ENCODE data around the gene C2orf42. TPM values are rescaled to one million over a fixed set of nuclear protein-coding genes. Genes with fewer than 3 reads are reported as not detected.
"Not testable (repeated sequence)": the region's sequence is repeated elsewhere in the genome, so short reads cannot be mapped to it uniquely, and the experiment has no call there.

C2orf42 gene
- total RNA-seq, 3 donors from 2014 or later: 18.7 to 30.0 (median 20.3) TPM

DNA sequence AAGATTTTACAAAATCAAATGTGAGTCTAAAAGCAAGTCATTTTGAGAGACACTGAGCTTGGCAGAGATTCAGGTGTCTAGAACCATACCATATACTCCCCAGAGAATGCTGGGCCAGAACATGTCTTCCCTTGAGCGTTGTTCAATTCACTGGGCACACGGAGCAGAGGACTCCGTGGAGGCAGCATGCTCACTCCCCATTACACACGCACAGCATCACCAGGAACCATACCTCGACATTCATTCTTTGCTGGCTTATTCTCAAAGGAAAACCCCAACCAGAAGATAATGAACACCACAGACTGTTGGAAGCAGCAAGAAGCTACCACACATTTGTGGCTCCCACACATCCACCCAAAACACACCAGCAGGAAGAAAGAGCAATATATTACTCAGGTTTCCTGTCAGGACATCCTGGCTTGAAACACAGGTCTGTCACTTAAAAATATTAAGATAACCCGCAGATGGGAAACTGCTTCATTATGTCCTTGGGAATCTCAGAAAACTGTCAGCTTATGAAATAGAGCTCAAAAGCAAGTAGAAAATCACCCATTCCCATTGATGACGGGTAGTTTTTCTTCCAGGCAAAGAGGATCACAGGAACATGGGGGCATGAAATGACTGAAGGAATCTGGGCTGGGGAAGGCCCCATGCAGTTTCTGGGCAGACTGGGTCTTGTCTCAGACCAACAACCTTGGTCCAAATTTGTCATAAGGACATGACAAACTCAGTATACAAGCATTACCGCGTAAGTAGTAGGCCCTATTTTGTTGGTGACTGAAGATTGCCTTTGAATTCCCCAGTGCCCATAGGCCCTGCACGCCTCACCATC is 57.1 kb downstream of the C2orf42 start:
- Histone ChIP-seq H3K4me3 (no peak overlapping the region), H3K36me3 (no peaks in the 10 kb centered on the region), H3K9me3 (no peaks in the 10 kb centered on the region), H3K4me1 (peaks cover 3 to 20% of the 10 kb centered on the region in 2 donors), H3K27me3 (no peaks in the 10 kb centered on the region), H3K27ac (peak overlapping the region; percentile 92 to 97)
- intact Hi-C loops (cut with DNase I; ENCODE audit: low total_unique reads): no loop called here
- no peak for TF ChIP-seq POLR2AphosphoS5 (IDR thresholded peaks at IDR 0.05)
- TF ChIP-seq POLR2A (IDR thresholded peaks at IDR 0.05): no peak
- TF ChIP-seq, protein P1, sequence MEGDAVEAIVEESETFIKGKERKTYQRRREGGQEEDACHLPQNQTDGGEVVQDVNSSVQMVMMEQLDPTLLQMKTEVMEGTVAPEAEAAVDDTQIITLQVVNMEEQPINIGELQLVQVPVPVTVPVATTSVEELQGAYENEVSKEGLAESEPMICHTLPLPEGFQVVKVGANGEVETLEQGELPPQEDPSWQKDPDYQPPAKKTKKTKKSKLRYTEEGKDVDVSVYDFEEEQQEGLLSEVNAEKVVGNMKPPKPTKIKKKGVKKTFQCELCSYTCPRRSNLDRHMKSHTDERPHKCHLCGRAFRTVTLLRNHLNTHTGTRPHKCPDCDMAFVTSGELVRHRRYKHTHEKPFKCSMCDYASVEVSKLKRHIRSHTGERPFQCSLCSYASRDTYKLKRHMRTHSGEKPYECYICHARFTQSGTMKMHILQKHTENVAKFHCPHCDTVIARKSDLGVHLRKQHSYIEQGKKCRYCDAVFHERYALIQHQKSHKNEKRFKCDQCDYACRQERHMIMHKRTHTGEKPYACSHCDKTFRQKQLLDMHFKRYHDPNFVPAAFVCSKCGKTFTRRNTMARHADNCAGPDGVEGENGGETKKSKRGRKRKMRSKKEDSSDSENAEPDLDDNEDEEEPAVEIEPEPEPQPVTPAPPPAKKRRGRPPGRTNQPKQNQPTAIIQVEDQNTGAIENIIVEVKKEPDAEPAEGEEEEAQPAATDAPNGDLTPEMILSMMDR (IDR thresholded peaks at IDR 0.05): no peak
- no peak for DNase-seq (ENCODE audit: low spot score in 2 of 2)

DNA sequence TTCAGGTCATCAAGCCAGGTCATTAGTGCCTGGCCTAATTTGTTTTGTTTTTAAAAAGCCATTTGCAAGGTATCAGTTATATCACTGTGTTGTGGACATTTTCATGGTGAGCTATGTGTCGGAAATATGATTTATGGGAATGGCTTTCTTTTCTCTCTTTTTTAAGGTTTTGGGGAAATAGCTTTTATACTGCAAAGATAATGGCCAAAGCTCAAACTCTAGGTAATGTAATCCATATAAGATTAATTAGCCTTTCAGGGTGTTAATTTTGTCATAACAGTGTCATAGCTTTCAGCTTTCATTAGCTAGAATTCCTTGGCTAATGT is 57.7 kb downstream of the C2orf42 start:
- Histone ChIP-seq H3K27ac (peak overlapping the region; percentile 92 to 97), H3K36me3 (no peaks in the 10 kb centered on the region), H3K9me3 (no peaks in the 10 kb centered on the region), H3K4me1 (peaks cover 3 to 20% of the 10 kb centered on the region in 2 donors), H3K27me3 (no peaks in the 10 kb centered on the region), H3K4me3 (peak overlapping the region; percentile 32 to 60 (median 45))
- DNase-seq (ENCODE audit: low spot score in 2 of 2): no peak
- intact Hi-C loops (cut with DNase I; ENCODE audit: low total_unique reads): no loop called here
- no peak for TF ChIP-seq POLR2A (IDR thresholded peaks at IDR 0.05)
- no peak for TF ChIP-seq POLR2AphosphoS5 (IDR thresholded peaks at IDR 0.05)
- TF ChIP-seq, protein P1 (IDR thresholded peaks at IDR 0.05): no peak

DNA sequence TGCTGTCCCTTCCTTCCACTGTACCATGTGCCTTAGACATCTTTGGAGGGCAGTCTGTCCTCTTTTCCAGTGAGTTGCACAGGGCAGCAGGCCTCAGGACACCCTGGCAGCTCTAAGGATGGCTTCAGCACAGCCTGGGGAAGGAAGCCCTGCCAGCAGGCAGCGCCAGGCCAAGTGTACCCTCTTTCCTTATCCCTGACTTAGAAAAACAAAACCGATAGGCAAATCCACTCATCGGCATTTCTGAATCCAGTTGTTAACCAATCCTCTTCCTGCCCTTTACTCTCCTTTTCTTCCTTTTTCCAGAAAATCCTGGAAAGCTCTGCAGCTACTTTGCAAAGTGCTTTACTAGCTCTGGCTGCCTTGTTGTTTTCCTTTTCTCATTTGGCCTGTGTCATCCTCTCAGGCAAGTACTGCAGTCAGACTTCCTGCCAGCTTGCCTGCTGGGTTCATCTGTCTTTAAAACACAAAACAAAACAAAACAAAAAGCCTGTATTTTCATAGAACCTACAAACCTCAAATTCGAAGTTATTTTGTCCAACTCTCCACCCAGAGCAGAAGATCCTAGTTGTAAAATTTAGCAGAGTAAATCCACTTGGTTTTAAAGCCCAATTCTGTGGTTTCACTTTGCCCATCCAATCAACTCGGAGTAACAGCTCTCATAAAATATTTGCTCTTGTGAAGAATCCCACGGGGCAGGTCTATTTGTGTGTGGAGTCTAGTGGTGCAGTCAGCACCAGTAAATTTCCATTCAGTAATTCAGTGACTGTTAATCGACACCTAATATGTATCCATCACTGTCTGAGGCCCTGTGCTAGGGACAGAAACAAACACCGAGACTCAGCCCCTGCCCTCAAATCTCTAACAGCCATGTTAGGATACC is 58.3 kb downstream of the C2orf42 start:
- intact Hi-C loops (cut with DNase I; ENCODE audit: low total_unique reads): no loop called here
- peak overlapping the region; percentile 92 to 97 for H3K27ac ChIP-seq
- H3K4me3 ChIP-seq: peak overlapping the region; percentile 32 to 60 (median 45)
- DNase-seq (ENCODE audit: low spot score in 2 of 2): no peak
- H3K36me3 ChIP-seq: no peaks in the 10 kb centered on the region
- H3K27me3 ChIP-seq: no peaks in the 10 kb centered on the region
- TF ChIP-seq POLR2AphosphoS5 (IDR thresholded peaks at IDR 0.05): peak in 2 of 3 donors; percentile 30 to 50
- TF ChIP-seq POLR2A (IDR thresholded peaks at IDR 0.05): no peak
- TF ChIP-seq, protein P1 (IDR thresholded peaks at IDR 0.05): no peak
- peaks cover 3 to 20% of the 10 kb centered on the region in 2 donors for H3K4me1 ChIP-seq
- no peaks in the 10 kb centered on the region for H3K9me3 ChIP-seq

DNA sequence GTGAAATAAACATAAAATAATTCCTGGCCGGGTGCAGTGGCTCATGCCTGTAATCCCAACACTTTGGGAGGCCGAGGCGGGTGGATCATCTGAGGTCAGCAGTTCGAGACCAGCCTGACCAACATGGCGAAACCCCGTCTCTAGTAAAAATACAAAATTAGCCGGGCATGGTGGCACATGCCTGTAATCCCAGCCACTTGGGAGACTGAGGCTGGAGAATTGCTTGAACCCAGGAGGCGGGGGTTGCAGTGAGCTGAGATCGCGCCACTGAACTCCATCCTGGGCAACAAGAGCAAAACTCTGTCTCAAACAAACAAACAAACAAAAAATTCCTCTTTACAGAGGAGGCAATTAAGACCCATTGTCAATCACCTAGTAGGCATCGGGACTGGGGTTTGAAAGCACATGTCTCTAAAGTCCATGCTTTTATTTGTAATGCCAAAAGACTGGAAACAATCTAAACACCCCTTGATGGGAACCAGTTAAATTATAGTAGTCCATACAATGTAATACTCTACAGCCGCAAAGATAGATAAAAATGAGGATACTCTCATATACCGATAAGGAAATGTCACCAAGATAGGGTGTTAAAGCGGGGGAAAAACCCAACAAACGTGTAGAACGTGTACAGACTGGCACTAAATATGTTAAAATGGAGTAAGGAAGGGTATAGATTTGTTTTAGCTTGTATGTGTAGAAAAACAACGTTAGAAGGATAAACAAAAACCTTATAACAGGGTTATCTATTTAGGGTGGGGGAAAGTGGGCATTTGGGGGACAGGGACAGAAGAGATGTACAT is 59.3 kb downstream of the C2orf42 start:
- intact Hi-C loops (cut with DNase I; ENCODE audit: low total_unique reads); DNase-seq (ENCODE audit: low spot score in 2 of 2); H3K36me3 ChIP-seq; H3K9me3 ChIP-seq; H3K27me3 ChIP-seq: not testable (repeated sequence)
- Histone ChIP-seq H3K4me3 (peak overlapping the region; percentile 32 to 60 (median 45)), H3K4me1 (peaks cover 3 to 20% of the 10 kb centered on the region in 2 donors), H3K27ac (peak overlapping the region; percentile 92 to 97)

DNA sequence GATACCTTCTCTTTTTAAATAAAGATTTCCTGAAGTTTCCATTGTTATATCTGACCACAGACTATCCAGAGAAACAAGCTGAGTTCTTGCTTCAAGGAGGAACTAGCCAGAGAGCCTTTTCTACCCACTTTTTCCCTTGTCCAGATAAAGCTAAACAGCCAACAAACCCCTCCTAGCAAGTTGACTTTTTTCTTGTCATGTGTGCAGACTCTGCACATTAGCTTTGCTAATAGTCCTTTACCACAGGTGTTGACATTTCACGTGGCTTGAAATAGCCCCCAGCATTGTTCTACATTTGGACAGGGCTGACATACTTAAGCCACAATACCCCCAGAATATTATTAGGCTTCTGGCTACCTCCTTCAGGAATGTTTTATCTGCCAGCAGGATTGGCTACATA is 62.8 kb downstream of the C2orf42 start:
- intact Hi-C loops (cut with DNase I; ENCODE audit: low total_unique reads): no loop called here
- H3K27ac ChIP-seq: peak overlapping the region in 1 of 2 donors; percentile 41
- peaks cover 0 to 18% of the 10 kb centered on the region in 2 donors for H3K4me1 ChIP-seq
- TF ChIP-seq, protein P1 (IDR thresholded peaks at IDR 0.05): no peak
- TF ChIP-seq POLR2AphosphoS5 (IDR thresholded peaks at IDR 0.05) (no peak), POLR2A (IDR thresholded peaks at IDR 0.05) (no peak)
- no peaks in the 10 kb centered on the region for H3K36me3 ChIP-seq
- no peaks in the 10 kb centered on the region for H3K9me3 ChIP-seq
- H3K4me3 ChIP-seq: no peak overlapping the region
- H3K27me3 ChIP-seq: no peaks in the 10 kb centered on the region
- DNase-seq (ENCODE audit: low spot score in 2 of 2): no peak
